Activated T-cell treated with anti-CD3 and anti-CD28 coated beads, Interleukin-2, amount 50 U/mL, for 72 hours (primary cell): ENCODE data around the gene TRIM8. TPM values are rescaled to one million over a fixed set of nuclear protein-coding genes. Genes with fewer than 3 reads are reported as not detected.
A peak's percentile ranks its signal among the peaks of the same experiment; 100 is the strongest.

ENCODE experiments used
- ATAC-seq, 2 donors: fragments of 150-1000 bp; cut with Tn5 transposase; replicated peaks in 1 of 2; 2 replicates each; pipeline ENCODE4 v1.10.0; 2021; ENCODE audit warnings: moderate library complexity in 2 of 2, mild to moderate bottlenecking in 1 of 2
- DNase-seq, 2 donors: peaks; one replicate each; pipeline ENCODE4 v3.0.0; 2021 to 2022; ENCODE audit warnings: mixed read lengths in 1 of 2
- H3K27ac Mint-ChIP-seq: one replicate; pipeline ENCODE4 v1.8.0; 2022; ENCODE audit warnings: mild to moderate bottlenecking, moderate library complexity, mixed read lengths
- H3K27me3 Mint-ChIP-seq: one replicate; pipeline ENCODE4 v1.8.0; 2022; ENCODE audit warnings: low read depth, mixed read lengths
- H3K36me3 Mint-ChIP-seq, 2 donors: one replicate each; pipeline ENCODE4 v1.8.0; 2022; ENCODE audit warnings: mixed read lengths in 2 of 2, mild to moderate bottlenecking in 1 of 2; ENCODE audit not compliant: insufficient read depth in 2 of 2
- H3K4me1 Mint-ChIP-seq: one replicate; pipeline ENCODE4 v1.8.0; 2022; ENCODE audit warnings: low read depth, mixed read lengths
- H3K4me3 Mint-ChIP-seq, 2 donors: one replicate each; pipeline ENCODE4 v1.8.0; 2022; ENCODE audit warnings: mild to moderate bottlenecking in 2 of 2, mixed read lengths in 2 of 2, moderate library complexity in 2 of 2
- H3K9me3 Mint-ChIP-seq, 2 donors: one replicate each; pipeline ENCODE4 v1.8.0; 2022; ENCODE audit warnings: mixed read lengths in 2 of 2
- total RNA-seq, 2 donors: library from RNA; stranded (reverse); gene quantifications; one replicate each; pipeline ENCODE4 v1.2.3, GENCODE V29; 2022

TRIM8 gene
- total RNA-seq, 2 donors from 2014 or later: 57.9 to 58.2 TPM

DNA sequence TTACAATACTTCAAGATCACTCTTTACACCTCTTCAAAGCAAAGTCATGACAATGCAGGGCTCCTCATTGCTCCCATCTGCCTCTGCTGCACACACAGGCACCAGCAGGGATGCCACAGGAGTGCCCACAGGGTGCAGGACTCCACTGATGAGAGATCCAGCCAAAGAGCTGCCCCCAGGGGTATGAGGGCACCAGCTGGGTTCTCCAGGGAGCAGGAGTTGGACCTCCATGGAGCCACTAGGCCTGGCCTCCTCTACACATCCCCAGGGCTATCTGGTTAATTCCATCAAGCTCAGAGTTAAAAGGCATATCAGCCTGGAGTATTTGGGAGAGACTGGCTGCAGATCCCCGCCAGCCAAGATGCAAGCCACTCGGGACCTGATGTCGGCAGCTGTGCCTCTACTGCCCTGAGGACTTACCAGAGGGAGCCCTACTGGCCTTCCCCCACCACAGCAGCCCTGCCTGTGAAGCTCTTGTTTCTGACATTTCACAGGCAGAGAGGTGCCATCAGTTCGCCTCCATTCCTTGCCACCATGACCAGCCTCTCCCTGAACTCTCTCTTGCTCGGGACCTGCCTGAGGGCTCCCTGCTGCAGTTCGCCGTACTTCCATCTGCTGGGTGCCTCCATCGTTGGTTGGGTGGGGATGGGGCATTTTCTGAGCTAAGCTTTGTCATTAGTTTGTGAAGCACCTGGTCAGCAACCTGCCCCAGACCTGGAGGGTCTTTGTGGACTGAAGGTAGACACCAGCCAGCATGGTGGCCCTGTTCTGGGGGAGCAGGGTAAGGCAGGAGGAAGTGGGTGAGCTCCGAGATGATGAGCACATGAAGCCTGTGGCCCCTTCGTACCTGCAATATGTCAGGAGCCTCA is 12.5 kb upstream of the TRIM8 start:
- Mint-ChIP-seq H3K27me3 (no peaks in the 10 kb centered on the region), H3K9me3 (no peaks in the 10 kb centered on the region), H3K27ac (peak overlapping the region; percentile 4), H3K36me3 (no peaks in the 10 kb centered on the region), H3K4me1 (peaks cover 54% of the 10 kb centered on the region), H3K4me3 (no peak overlapping the region)
- DNase-seq: no peak
- ATAC-seq: no peak

DNA sequence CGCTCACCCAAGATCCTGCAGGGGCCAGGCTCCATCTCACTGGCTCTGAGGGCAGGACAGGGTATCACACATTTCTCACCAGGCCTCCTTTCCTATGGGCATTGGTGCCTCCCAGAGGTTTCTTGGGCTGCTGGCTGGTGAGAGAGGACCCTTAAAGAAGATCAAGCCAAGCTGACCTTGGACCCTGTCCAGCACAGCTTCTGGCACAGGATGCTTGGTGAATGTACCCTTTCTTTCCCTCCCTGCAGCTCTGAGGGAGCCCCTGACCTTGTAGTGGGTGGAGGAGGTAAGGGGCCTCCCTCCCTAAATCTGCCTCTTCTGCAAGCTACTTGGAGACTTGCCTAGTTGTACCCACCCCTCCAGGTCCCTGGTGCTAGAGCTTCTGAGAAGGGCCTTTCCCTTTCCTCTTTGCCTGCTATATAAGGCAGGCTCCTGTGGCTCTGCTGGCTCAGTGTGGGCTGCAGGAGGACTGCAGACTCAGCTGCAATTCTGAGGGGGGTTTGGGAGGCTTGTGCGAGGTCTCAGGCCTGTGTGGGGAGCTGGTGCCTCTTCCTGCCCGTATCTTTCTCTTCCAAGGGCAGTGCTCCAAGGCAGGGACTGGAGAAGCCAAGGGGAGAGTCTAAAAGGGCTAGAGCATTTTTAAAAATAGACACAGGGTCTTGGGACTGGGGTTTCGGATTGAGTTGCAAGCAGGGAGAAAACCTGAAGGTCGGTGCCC is 11.7 kb upstream of the TRIM8 start:
- DNase-seq: no peak
- H3K9me3 Mint-ChIP-seq: no peaks in the 10 kb centered on the region
- no peaks in the 10 kb centered on the region for H3K36me3 Mint-ChIP-seq
- H3K4me3 Mint-ChIP-seq: peak overlapping the region; percentile 72 to 78
- peak overlapping the region; percentile 92 for H3K27ac Mint-ChIP-seq
- peaks cover 57% of the 10 kb centered on the region for H3K4me1 Mint-ChIP-seq
- H3K27me3 Mint-ChIP-seq: no peaks in the 10 kb centered on the region
- peak; percentile 16 to 34 for ATAC-seq

- DNase-seq (peak; percentile 42 to 56), ATAC-seq (peak; percentile 55 to 75)
- H3K27ac Mint-ChIP-seq: peak overlapping the region; percentile 92
- H3K36me3 Mint-ChIP-seq: no peaks in the 10 kb centered on the region
- H3K4me3 Mint-ChIP-seq: peak overlapping the region; percentile 72 to 78
- no peaks in the 10 kb centered on the region for H3K27me3 Mint-ChIP-seq
- H3K9me3 Mint-ChIP-seq: no peaks in the 10 kb centered on the region
- H3K4me1 Mint-ChIP-seq: peaks cover 57% of the 10 kb centered on the region
Observed at GRCh38 chr10:102633287-102633686, 11.0 kb upstream of the TRIM8 start.

DNA sequence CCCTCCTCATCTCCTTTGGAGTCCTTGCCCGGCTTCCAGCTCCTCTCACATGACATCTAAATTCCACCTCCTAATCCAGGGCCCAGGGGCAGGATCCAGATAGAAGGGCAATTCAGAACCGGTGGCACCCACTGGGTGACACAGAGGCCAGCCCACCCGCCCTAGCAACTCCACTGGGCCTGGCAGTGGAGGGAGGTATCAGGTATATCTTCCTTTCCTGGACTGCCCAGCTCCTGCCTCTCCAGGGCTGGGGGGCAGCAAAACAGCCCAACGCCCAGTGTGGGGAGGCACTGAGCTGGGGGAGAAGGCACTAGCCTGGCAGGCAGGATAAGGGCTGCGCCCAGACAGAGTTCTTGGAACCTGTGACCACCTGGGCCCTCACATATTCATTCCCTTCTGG is 10.4 kb upstream of the TRIM8 start:
- ATAC-seq: no peak
- H3K4me1 Mint-ChIP-seq: peaks cover 57% of the 10 kb centered on the region
- peak overlapping the region; percentile 72 to 78 for H3K4me3 Mint-ChIP-seq

GRCh38 chr10:102634686-102635085 is 9.6 kb upstream of the TRIM8 start:
- no peaks in the 10 kb centered on the region for H3K9me3 Mint-ChIP-seq
- no peaks in the 10 kb centered on the region for H3K36me3 Mint-ChIP-seq
- no peak overlapping the region for H3K27ac Mint-ChIP-seq
- ATAC-seq (no peak), DNase-seq (no peak)
- peaks cover 57% of the 10 kb centered on the region for H3K4me1 Mint-ChIP-seq
- H3K27me3 Mint-ChIP-seq: no peaks in the 10 kb centered on the region
- no peak overlapping the region for H3K4me3 Mint-ChIP-seq

More for the DNA sequence above, 10.4 kb upstream of the TRIM8 start:
- Mint-ChIP-seq H3K9me3 (no peaks in the 10 kb centered on the region), H3K36me3 (no peaks in the 10 kb centered on the region), H3K27me3 (no peaks in the 10 kb centered on the region), H3K27ac (peak overlapping the region; percentile 92)
- DNase-seq: no peak

GRCh38 chr10:102635377-102635776 is 8.9 kb upstream of the TRIM8 start:
- Mint-ChIP-seq H3K27me3 (no peaks in the 10 kb centered on the region), H3K4me3 (peak overlapping the region; percentile 31 to 48), H3K9me3 (no peaks in the 10 kb centered on the region), H3K27ac (peak overlapping the region; percentile 85), H3K4me1 (peaks cover 57% of the 10 kb centered on the region), H3K36me3 (no peaks in the 10 kb centered on the region)
- no peak for DNase-seq
- peak in 1 of 2 donors; percentile 16 for ATAC-seq

DNA sequence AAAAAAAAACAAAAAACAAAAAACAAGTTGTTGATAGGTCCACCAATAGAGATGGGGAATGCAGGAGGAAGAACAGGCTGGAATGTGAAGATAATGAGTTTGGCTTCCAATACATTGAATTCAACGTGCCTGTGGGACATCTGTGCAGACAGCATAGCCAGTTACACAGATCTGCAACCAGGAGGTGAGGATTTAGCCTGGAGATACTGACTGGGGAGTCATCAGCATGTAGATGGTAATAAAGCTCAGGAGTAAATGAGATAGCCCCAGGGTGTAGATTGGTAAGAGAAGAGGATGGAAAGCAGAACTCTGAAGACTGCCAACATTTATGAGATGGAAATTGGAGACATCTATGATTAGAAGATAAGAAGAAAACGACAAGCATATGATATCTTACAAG is 4.7 kb upstream of the TRIM8 start:
- no peaks in the 10 kb centered on the region for H3K9me3 Mint-ChIP-seq
- peaks cover 29% of the 10 kb centered on the region for H3K4me1 Mint-ChIP-seq
- ATAC-seq: no peak
- no peak for DNase-seq
- no peaks in the 10 kb centered on the region for H3K36me3 Mint-ChIP-seq
- no peak overlapping the region for H3K4me3 Mint-ChIP-seq
- H3K27me3 Mint-ChIP-seq: no peaks in the 10 kb centered on the region
- no peak overlapping the region for H3K27ac Mint-ChIP-seq

DNA sequence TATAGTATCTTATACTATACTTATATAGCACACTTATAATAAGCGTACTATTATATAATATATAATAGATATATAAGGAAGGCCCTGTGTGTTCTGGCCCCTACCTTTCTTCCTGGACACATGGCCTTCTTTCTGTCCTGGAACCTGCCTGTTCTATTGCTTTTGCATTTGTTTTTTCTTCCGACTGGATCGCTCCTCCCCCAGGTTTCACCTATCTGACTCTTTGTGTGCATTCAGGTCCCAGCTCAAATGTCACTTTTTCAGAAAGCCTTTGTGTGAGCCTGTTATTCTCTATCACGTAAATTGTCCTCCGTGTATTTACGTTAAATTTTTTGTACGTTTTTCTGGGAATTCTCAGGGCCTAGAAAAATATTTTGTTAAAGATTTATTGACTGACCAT is 2.9 kb upstream of the TRIM8 start:
- Mint-ChIP-seq H3K4me3 (peak overlapping the region; percentile 88 to 97), H3K27ac (peak overlapping the region; percentile 94), H3K4me1 (peaks cover 21% of the 10 kb centered on the region), H3K27me3 (no peaks in the 10 kb centered on the region), H3K36me3 (peaks cover 8 to 9% of the 10 kb centered on the region in 2 donors), H3K9me3 (no peaks in the 10 kb centered on the region)
- DNase-seq (no peak), ATAC-seq (no peak)

GRCh38 chr10:102641880-102642735 is 2.2 kb upstream of the TRIM8 start:
- no peaks in the 10 kb centered on the region for H3K27me3 Mint-ChIP-seq
- no peaks in the 10 kb centered on the region for H3K9me3 Mint-ChIP-seq
- ATAC-seq (peak; percentile 68 to 70), DNase-seq (peak; percentile 97 to 98)
- H3K4me1 Mint-ChIP-seq: peaks cover 22% of the 10 kb centered on the region
- H3K4me3 Mint-ChIP-seq: peak overlapping the region; percentile 94 to 97
- H3K27ac Mint-ChIP-seq: peak overlapping the region; percentile 94
- peaks cover 9% of the 10 kb centered on the region in 2 donors for H3K36me3 Mint-ChIP-seq

DNA sequence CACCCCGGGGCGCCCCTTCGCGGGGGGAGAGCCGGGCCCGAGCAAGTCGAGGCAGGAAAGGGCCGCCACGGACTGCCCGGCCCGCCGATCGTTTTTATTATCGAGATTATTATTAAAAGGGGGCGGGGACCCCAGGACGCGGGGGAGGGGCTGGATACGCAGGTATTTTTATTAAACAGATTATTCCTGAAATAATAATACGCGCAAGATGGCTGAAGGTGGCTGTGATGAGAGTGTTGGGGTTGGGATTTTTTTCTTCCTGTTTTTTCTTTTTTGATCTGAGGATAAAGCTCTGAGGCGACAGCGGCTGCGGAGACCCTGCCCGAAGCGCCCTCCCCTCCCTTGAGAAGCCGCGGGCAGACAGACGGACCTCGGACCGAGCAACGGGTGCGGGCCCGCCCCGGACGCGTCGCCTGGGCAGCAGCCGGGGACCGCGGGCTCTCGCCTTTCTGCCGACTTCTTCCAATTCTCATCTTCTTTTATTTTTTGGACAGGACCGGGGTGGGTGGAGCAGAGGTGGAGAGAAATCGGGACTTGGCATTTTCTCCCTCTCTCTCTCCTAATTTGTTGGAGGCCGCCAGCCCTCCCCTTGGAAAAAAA is 1.4 kb upstream of the TRIM8 start:
- H3K4me1 Mint-ChIP-seq: peaks cover 29% of the 10 kb centered on the region
- no peaks in the 10 kb centered on the region for H3K9me3 Mint-ChIP-seq
- H3K27ac Mint-ChIP-seq: peak overlapping the region; percentile 90
- H3K27me3 Mint-ChIP-seq: no peaks in the 10 kb centered on the region
- ATAC-seq (no peak), DNase-seq (peak; percentile 31 to 50)
- H3K4me3 Mint-ChIP-seq: peak overlapping the region; percentile 92 to 94
- H3K36me3 Mint-ChIP-seq: peaks cover 9% of the 10 kb centered on the region in 2 donors

GRCh38 chr10:102643336-102644065 is 778 bp upstream of the TRIM8 start:
- ATAC-seq (no peak), DNase-seq (peak; percentile 58 to 60)
- H3K4me1 Mint-ChIP-seq: peaks cover 36% of the 10 kb centered on the region
- no peaks in the 10 kb centered on the region for H3K27me3 Mint-ChIP-seq
- H3K9me3 Mint-ChIP-seq: no peaks in the 10 kb centered on the region
- peaks cover 9% of the 10 kb centered on the region in 2 donors for H3K36me3 Mint-ChIP-seq
- H3K27ac Mint-ChIP-seq: peak overlapping the region; percentile 88
- peak overlapping the region; percentile 92 to 94 for H3K4me3 Mint-ChIP-seq
